GM23338 (cell line): ENCODE measurements around the gene ADAT2. TPM values are rescaled to one million over a fixed set of nuclear protein-coding genes. Genes with fewer than 3 reads are reported as not detected.

ENCODE experiments used
- ATAC-seq: fragments of 200-7000 bp; cut with Tn5 transposase; 3 replicates; pipeline ENCODE4 v1.9.1; 2020
- DNase-seq: peaks from one replicate; pipeline ENCODE4 v3.0.0-alpha.2; 2015; ENCODE audit warnings: low spot score
- H2AFZ ChIP-seq: fragments of 200-600 bp; sonication (generic); 2 replicates; pipeline ENCODE4 v1.8.0; 2016; ENCODE audit warnings: antibody characterized with exemption, mild to moderate bottlenecking, moderate library complexity
- H3F3A ChIP-seq: fragments of 200-600 bp; sonication (generic); replicated peaks from 2 replicates; pipeline ENCODE4 v1.8.0; 2017; ENCODE audit warnings: antibody characterized with exemption, mixed run types, low read depth
- H3K27ac ChIP-seq: fragments of 200-600 bp; sonication (generic); 2 replicates; pipeline ENCODE4 v1.6.1; 2016; ENCODE audit warnings: low read depth
- H3K27me3 ChIP-seq: fragments of 200-600 bp; sonication (generic); 2 replicates; pipeline ENCODE4 v1.8.0; 2016; ENCODE audit warnings: mild to moderate bottlenecking, mixed run types, moderate library complexity; ENCODE audit not compliant: insufficient read depth
- H3K36me3 ChIP-seq: fragments of 200-600 bp; sonication (generic); 2 replicates; pipeline ENCODE4 v1.8.0; 2016; ENCODE audit warnings: mild to moderate bottlenecking; ENCODE audit not compliant: insufficient read depth
- H3K4me1 ChIP-seq: fragments of 200-600 bp; sonication (generic); 2 replicates; pipeline ENCODE4 v1.8.0; 2016; ENCODE audit warnings: mild to moderate bottlenecking, moderate library complexity; ENCODE audit not compliant: insufficient read depth
- H3K4me2 ChIP-seq: fragments of 200-600 bp; sonication (generic); 2 replicates; pipeline ENCODE4 v1.7.1; 2017; ENCODE audit warnings: mixed run types
- H3K4me3 ChIP-seq: fragments of 200-600 bp; sonication (generic); 2 replicates; pipeline ENCODE4 v1.6.1; 2016; ENCODE audit warnings: mixed run types
- H3K79me2 ChIP-seq: fragments of 200-600 bp; sonication (generic); replicated peaks from 2 replicates; pipeline ENCODE4 v1.8.0; 2017; ENCODE audit warnings: mild to moderate bottlenecking; ENCODE audit not compliant: insufficient read depth
- H3K9me2 ChIP-seq: fragments of 200-600 bp; sonication (generic); 2 replicates; pipeline ENCODE4 v1.8.0; 2017; ENCODE audit not compliant: insufficient read depth
- H4K20me1 ChIP-seq: fragments of 200-600 bp; sonication (generic); replicated peaks from 2 replicates; pipeline ENCODE4 v1.8.0; 2017; ENCODE audit warnings: mild to moderate bottlenecking; ENCODE audit not compliant: insufficient read depth
- H3K27ac Mint-ChIP-seq: 2 replicates; pipeline ENCODE4 v1.8.0; 2020; ENCODE audit warnings: inconsistent platforms, mild to moderate bottlenecking, moderate library complexity, mixed read lengths
- H3K27me3 Mint-ChIP-seq: 3 replicates; pipeline ENCODE4 v1.8.0; 2022; ENCODE audit warnings: low read depth, mild to moderate bottlenecking, moderate library complexity, mixed read lengths, inconsistent platforms; ENCODE audit not compliant: insufficient read depth, poor library complexity
- H3K36me3 Mint-ChIP-seq: 3 replicates; pipeline ENCODE4 v1.8.0; 2021; ENCODE audit warnings: low read depth, mild to moderate bottlenecking, inconsistent platforms, moderate library complexity, mixed read lengths
- H3K4me1 Mint-ChIP-seq: 3 replicates; pipeline ENCODE4 v1.8.0; 2020; ENCODE audit warnings: mild to moderate bottlenecking, inconsistent platforms, mixed read lengths
- H3K4me3 Mint-ChIP-seq: 3 replicates; pipeline ENCODE4 v1.8.0; 2021; ENCODE audit warnings: moderate library complexity, mild to moderate bottlenecking, inconsistent platforms, mixed read lengths
- H3K9me3 Mint-ChIP-seq: 3 replicates; pipeline ENCODE4 v1.8.0; 2020; ENCODE audit warnings: moderate library complexity, mild to moderate bottlenecking, inconsistent platforms, mixed read lengths
- CREB1 ChIP-seq: fragments of 250-450 bp; sonication (Bioruptor Pico); IDR thresholded peaks from 2 replicates; pipeline ENCODE4 v1.5.0; 2020; ENCODE audit warnings: low read depth, mild to moderate bottlenecking, moderate library complexity
- EZH2 ChIP-seq: fragments of 200-600 bp; sonication (generic); IDR thresholded peaks from one replicate; pipeline ENCODE4 v1.8.0; 2017; ENCODE audit warnings: antibody characterized with exemption, mild to moderate bottlenecking, low read depth; ENCODE audit not compliant: unreplicated experiment
- EZH2phosphoT487 ChIP-seq: fragments of 200-600 bp; sonication (generic); IDR thresholded peaks from one replicate; pipeline ENCODE4 v1.8.1; 2018; ENCODE audit warnings: antibody characterized with exemption; ENCODE audit not compliant: unreplicated experiment
- JUNB ChIP-seq: IDR thresholded peaks from one replicate; pipeline ENCODE4 v1.6.1; 2016; ENCODE audit warnings: antibody characterized with exemption; ENCODE audit not compliant: unreplicated experiment
- NANOG ChIP-seq: IDR thresholded peaks from 2 replicates; pipeline ENCODE4 v1.6.1; 2016; ENCODE audit warnings: antibody characterized with exemption, borderline replicate concordance
- POLR2AphosphoS5 ChIP-seq: IDR thresholded peaks from 2 replicates; pipeline ENCODE4 v1.6.1; 2016; ENCODE audit warnings: antibody characterized with exemption, low read depth
- STAT1 ChIP-seq: IDR thresholded peaks from one replicate; pipeline ENCODE4 v1.6.1; 2016; ENCODE audit warnings: antibody characterized with exemption; ENCODE audit not compliant: unreplicated experiment
- ZNF114 ChIP-seq: fragments of 250-450 bp; sonication (Bioruptor Pico); IDR thresholded peaks from 2 replicates; pipeline ENCODE4 v1.5.0; 2020; ENCODE audit warnings: mild to moderate bottlenecking, moderate library complexity
- ZNF331 ChIP-seq: fragments of 250-450 bp; sonication (Bioruptor Pico); IDR thresholded peaks from 2 replicates; pipeline ENCODE4 v1.5.0; 2020; ENCODE audit warnings: low read depth, mild to moderate bottlenecking, moderate library complexity
- polyA plus RNA-seq: library from polyadenylated mRNA; unstranded; fragments of >200 nt; fragmentation: Nextera tagmentation; extraction: Ambion mirVana; gene quantifications from 2 replicates; pipeline ENCODE4 v1.2.1, GENCODE V29; 2016
- total RNA-seq: library from RNA; depleted of rRNA; stranded (reverse); fragments of >200 nt; shearing (Covaris generic); gene quantifications from 2 replicates; pipeline ENCODE4 v1.2.3, GENCODE V29; 2014
- TF ChIP-seq, protein P1 (sequence below), 2 experiments: fragments of 200-600 bp in 1 of 2; sonication (generic) in 1 of 2; conservative IDR thresholded peaks; 2 replicates each; pipeline versions ENCODE4 v1.5.1 to v1.6.1; 2016 to 2017; ENCODE audit warnings: antibody characterized with exemption in 2 of 2, low read depth in 2 of 2, mild to moderate bottlenecking in 2 of 2, moderate library complexity in 1 of 2
- TF ChIP-seq, protein P2 (sequence below): fragments of 250-450 bp; sonication (Bioruptor Pico); IDR thresholded peaks from 2 replicates; pipeline ENCODE4 v1.5.0; 2020; ENCODE audit warnings: mild to moderate bottlenecking, moderate library complexity
- TF ChIP-seq, protein P3 (sequence below): IDR thresholded peaks from one replicate; pipeline ENCODE4 v1.6.1; 2018; ENCODE audit warnings: antibody characterized with exemption; ENCODE audit not compliant: unreplicated experiment
- TF ChIP-seq, protein P4 (sequence below): IDR thresholded peaks from 2 replicates; pipeline ENCODE4 v1.6.1; 2016; ENCODE audit warnings: antibody characterized with exemption

The ADAT2 gene
- total and polyA plus RNA-seq, 2 experiments from 2014 or later = 7.4 to 13.7 TPM

DNA sequence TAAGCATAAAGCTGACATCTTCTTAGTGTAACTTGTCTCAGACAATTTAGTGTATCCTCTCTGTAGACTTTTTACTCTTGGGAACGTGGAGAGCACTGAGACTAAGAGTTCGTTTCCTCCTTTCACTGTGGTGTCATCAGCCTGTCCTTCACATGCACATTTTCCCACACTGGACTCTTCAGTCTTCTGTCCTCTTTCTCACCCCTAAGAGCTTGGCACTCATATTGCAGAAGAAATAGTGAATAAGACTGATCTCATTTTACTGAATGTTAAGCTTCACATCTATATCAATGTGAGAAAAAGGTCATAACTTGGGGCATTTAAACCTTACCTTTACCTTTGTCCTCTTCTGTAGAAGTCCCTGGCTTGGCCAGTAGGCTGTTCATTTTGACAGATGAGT is 35.5 kb upstream of the ADAT2 start:
- no peaks in the 10 kb centered on the region for H3K27me3 Mint-ChIP-seq
- no peaks in the 10 kb centered on the region for H3K4me1 Mint-ChIP-seq
- Histone ChIP-seq H3K4me1 (no peaks in the 10 kb centered on the region), H3K27ac (no peak overlapping the region), H3K27me3 (no peaks in the 10 kb centered on the region), H3K4me2 (no peak overlapping the region), H3K4me3 (no peak overlapping the region), H2AFZ (no peak overlapping the region), H3K79me2 (no peaks in the 10 kb centered on the region), H3F3A (no peaks in the 10 kb centered on the region), H3K9me2 (no peaks in the 10 kb centered on the region), H3K36me3 (no peaks in the 10 kb centered on the region), H4K20me1 (no peaks in the 10 kb centered on the region)
- no peak for DNase-seq
- no peaks in the 10 kb centered on the region for H3K36me3 Mint-ChIP-seq
- TF ChIP-seq CREB1 (no peak), EZH2phosphoT487 (no peak), ZNF331 (no peak), POLR2AphosphoS5 (no peak), NANOG (no peak), JUNB (no peak), EZH2 (no peak), STAT1 (no peak), ZNF114 (CRISPR knock-in tag) (no peak)
- TF ChIP-seq, protein P1, sequence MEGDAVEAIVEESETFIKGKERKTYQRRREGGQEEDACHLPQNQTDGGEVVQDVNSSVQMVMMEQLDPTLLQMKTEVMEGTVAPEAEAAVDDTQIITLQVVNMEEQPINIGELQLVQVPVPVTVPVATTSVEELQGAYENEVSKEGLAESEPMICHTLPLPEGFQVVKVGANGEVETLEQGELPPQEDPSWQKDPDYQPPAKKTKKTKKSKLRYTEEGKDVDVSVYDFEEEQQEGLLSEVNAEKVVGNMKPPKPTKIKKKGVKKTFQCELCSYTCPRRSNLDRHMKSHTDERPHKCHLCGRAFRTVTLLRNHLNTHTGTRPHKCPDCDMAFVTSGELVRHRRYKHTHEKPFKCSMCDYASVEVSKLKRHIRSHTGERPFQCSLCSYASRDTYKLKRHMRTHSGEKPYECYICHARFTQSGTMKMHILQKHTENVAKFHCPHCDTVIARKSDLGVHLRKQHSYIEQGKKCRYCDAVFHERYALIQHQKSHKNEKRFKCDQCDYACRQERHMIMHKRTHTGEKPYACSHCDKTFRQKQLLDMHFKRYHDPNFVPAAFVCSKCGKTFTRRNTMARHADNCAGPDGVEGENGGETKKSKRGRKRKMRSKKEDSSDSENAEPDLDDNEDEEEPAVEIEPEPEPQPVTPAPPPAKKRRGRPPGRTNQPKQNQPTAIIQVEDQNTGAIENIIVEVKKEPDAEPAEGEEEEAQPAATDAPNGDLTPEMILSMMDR (conservative IDR thresholded peaks at IDR 0.05; ENCODE audit: low read depth in 2 of 2) = no peak; a peak in 1 of 4 replicates
- TF ChIP-seq, protein P2, sequence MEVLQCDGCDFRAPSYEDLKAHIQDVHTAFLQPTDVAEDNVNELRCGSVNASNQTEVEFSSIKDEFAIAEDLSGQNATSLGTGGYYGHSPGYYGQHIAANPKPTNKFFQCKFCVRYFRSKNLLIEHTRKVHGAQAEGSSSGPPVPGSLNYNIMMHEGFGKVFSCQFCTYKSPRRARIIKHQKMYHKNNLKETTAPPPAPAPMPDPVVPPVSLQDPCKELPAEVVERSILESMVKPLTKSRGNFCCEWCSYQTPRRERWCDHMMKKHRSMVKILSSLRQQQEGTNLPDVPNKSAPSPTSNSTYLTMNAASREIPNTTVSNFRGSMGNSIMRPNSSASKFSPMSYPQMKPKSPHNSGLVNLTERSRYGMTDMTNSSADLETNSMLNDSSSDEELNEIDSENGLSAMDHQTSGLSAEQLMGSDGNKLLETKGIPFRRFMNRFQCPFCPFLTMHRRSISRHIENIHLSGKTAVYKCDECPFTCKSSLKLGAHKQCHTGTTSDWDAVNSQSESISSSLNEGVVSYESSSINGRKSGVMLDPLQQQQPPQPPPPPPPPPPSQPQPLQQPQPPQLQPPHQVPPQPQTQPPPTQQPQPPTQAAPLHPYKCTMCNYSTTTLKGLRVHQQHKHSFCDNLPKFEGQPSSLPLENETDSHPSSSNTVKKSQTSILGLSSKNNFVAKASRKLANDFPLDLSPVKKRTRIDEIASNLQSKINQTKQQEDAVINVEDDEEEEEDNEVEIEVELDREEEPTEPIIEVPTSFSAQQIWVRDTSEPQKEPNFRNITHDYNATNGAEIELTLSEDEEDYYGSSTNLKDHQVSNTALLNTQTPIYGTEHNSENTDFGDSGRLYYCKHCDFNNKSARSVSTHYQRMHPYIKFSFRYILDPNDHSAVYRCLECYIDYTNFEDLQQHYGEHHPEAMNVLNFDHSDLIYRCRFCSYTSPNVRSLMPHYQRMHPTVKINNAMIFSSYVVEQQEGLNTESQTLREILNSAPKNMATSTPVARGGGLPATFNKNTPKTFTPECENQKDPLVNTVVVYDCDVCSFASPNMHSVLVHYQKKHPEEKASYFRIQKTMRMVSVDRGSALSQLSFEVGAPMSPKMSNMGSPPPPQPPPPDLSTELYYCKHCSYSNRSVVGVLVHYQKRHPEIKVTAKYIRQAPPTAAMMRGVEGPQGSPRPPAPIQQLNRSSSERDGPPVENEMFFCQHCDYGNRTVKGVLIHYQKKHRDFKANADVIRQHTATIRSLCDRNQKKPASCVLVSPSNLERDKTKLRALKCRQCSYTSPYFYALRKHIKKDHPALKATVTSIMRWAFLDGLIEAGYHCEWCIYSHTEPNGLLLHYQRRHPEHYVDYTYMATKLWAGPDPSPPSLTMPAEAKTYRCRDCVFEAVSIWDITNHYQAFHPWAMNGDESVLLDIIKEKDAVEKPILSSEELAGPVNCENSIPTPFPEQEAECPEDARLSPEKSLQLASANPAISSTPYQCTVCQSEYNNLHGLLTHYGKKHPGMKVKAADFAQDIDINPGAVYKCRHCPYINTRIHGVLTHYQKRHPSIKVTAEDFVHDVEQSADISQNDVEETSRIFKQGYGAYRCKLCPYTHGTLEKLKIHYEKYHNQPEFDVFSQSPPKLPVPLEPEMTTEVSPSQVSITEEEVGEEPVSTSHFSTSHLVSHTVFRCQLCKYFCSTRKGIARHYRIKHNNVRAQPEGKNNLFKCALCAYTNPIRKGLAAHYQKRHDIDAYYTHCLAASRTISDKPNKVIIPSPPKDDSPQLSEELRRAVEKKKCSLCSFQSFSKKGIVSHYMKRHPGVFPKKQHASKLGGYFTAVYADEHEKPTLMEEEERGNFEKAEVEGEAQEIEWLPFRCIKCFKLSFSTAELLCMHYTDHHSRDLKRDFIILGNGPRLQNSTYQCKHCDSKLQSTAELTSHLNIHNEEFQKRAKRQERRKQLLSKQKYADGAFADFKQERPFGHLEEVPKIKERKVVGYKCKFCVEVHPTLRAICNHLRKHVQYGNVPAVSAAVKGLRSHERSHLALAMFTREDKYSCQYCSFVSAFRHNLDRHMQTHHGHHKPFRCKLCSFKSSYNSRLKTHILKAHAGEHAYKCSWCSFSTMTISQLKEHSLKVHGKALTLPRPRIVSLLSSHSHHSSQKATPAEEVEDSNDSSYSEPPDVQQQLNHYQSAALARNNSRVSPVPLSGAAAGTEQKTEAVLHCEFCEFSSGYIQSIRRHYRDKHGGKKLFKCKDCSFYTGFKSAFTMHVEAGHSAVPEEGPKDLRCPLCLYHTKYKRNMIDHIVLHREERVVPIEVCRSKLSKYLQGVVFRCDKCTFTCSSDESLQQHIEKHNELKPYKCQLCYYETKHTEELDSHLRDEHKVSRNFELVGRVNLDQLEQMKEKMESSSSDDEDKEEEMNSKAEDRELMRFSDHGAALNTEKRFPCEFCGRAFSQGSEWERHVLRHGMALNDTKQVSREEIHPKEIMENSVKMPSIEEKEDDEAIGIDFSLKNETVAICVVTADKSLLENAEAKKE (CRISPR knock-in tag) = no peak
- TF ChIP-seq, protein P3, sequence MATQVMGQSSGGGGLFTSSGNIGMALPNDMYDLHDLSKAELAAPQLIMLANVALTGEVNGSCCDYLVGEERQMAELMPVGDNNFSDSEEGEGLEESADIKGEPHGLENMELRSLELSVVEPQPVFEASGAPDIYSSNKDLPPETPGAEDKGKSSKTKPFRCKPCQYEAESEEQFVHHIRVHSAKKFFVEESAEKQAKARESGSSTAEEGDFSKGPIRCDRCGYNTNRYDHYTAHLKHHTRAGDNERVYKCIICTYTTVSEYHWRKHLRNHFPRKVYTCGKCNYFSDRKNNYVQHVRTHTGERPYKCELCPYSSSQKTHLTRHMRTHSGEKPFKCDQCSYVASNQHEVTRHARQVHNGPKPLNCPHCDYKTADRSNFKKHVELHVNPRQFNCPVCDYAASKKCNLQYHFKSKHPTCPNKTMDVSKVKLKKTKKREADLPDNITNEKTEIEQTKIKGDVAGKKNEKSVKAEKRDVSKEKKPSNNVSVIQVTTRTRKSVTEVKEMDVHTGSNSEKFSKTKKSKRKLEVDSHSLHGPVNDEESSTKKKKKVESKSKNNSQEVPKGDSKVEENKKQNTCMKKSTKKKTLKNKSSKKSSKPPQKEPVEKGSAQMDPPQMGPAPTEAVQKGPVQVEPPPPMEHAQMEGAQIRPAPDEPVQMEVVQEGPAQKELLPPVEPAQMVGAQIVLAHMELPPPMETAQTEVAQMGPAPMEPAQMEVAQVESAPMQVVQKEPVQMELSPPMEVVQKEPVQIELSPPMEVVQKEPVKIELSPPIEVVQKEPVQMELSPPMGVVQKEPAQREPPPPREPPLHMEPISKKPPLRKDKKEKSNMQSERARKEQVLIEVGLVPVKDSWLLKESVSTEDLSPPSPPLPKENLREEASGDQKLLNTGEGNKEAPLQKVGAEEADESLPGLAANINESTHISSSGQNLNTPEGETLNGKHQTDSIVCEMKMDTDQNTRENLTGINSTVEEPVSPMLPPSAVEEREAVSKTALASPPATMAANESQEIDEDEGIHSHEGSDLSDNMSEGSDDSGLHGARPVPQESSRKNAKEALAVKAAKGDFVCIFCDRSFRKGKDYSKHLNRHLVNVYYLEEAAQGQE = no peak
- TF ChIP-seq, protein P4, sequence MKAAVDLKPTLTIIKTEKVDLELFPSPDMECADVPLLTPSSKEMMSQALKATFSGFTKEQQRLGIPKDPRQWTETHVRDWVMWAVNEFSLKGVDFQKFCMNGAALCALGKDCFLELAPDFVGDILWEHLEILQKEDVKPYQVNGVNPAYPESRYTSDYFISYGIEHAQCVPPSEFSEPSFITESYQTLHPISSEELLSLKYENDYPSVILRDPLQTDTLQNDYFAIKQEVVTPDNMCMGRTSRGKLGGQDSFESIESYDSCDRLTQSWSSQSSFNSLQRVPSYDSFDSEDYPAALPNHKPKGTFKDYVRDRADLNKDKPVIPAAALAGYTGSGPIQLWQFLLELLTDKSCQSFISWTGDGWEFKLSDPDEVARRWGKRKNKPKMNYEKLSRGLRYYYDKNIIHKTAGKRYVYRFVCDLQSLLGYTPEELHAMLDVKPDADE = no peak
- no peak for ATAC-seq
- no peaks in the 10 kb centered on the region for H3K9me3 Mint-ChIP-seq
- no peak overlapping the region for H3K27ac Mint-ChIP-seq
- H3K4me3 Mint-ChIP-seq = no peak overlapping the region
